ENCODE measurements around the gene FAM241A.

- TF ChIP-seq, protein P1, sequence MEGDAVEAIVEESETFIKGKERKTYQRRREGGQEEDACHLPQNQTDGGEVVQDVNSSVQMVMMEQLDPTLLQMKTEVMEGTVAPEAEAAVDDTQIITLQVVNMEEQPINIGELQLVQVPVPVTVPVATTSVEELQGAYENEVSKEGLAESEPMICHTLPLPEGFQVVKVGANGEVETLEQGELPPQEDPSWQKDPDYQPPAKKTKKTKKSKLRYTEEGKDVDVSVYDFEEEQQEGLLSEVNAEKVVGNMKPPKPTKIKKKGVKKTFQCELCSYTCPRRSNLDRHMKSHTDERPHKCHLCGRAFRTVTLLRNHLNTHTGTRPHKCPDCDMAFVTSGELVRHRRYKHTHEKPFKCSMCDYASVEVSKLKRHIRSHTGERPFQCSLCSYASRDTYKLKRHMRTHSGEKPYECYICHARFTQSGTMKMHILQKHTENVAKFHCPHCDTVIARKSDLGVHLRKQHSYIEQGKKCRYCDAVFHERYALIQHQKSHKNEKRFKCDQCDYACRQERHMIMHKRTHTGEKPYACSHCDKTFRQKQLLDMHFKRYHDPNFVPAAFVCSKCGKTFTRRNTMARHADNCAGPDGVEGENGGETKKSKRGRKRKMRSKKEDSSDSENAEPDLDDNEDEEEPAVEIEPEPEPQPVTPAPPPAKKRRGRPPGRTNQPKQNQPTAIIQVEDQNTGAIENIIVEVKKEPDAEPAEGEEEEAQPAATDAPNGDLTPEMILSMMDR (IDR thresholded peaks at IDR 0.05), result no peak
- TF ChIP-seq POLR2A (IDR thresholded peaks at IDR 0.05), result peak; percentile 52
Measured at GRCh38 chr4:112145326-112145789, at the start of gene FAM241A.

All from testis (tissue), 2 donors.